Caco-2 (cell line): ENCODE results near the gene IMMP2L. TPM values are rescaled to one million over a fixed set of nuclear protein-coding genes. Genes with fewer than 3 reads are reported as not detected.

Experiments
- BruUV-seq: library from RNA; stranded (reverse); fragments of 400-500 nt; replicated peaks from 2 replicates; lab custom pipeline; 2021; lab: Mats Ljungman, UMichigan
- CTCF ChIA-PET: fragments of 300-600 bp; sonication (Branson Sonifier 250); formaldehyde crosslinking; loops from one replicate; lab custom pipeline; 2022; ENCODE audit warnings: antibody characterized with exemption; lab: Charles Lee
- POLR2A ChIA-PET: fragments of 300-600 bp; sonication (Branson Sonifier 250); formaldehyde crosslinking; loops from one replicate; lab custom pipeline; 2022; ENCODE audit warnings: antibody characterized with exemption; lab: Charles Lee
- DNase-seq, 2 experiments: peaks; one replicate each; pipeline versions ENCODE4 v3.0.0 to v3.0.0-alpha.2; 2020 to 2022
- H3K27me3 ChIP-seq: replicated peaks from 2 replicates; pipeline ENCODE4 v1.6.0; 2011; ENCODE audit warnings: low read length; ENCODE audit not compliant: control insufficient read depth, insufficient read depth
- H3K36me3 ChIP-seq: 2 replicates; pipeline ENCODE4 v1.5.1; 2011; ENCODE audit warnings: low read length; ENCODE audit not compliant: control insufficient read depth, insufficient read depth
- H3K4me1 ChIP-seq: fragments of 250-450 bp; sonication (Bioruptor Pico); 2 replicates; pipeline ENCODE4 v1.5.1; 2020; ENCODE audit warnings: mild to moderate bottlenecking
- H3K4me3 ChIP-seq: 2 replicates; pipeline ENCODE4 v1.5.1; 2011; ENCODE audit warnings: low read depth, mild to moderate bottlenecking, control low read depth, low read length
- H3K9me3 ChIP-seq: fragments of 250-450 bp; sonication (Bioruptor Pico); 2 replicates; pipeline ENCODE4 v1.5.1; 2020; ENCODE audit warnings: mild to moderate bottlenecking, moderate library complexity
- H3K27ac Mint-ChIP-seq: one replicate; pipeline ENCODE4 v1.8.0; 2022; ENCODE audit warnings: mixed read lengths; ENCODE audit not compliant: unreplicated experiment
- H3K27me3 Mint-ChIP-seq: one replicate; pipeline ENCODE4 v1.8.0; 2022; ENCODE audit warnings: mixed read lengths; ENCODE audit not compliant: insufficient read depth, unreplicated experiment
- H3K36me3 Mint-ChIP-seq: one replicate; pipeline ENCODE4 v1.8.0; 2022; ENCODE audit warnings: mild to moderate bottlenecking, mixed read lengths; ENCODE audit not compliant: insufficient read depth, unreplicated experiment
- H3K4me1 Mint-ChIP-seq: one replicate; pipeline ENCODE4 v1.8.0; 2022; ENCODE audit warnings: low read depth, mixed read lengths; ENCODE audit not compliant: unreplicated experiment
- H3K4me3 Mint-ChIP-seq: one replicate; pipeline ENCODE4 v1.8.0; 2022; ENCODE audit warnings: mild to moderate bottlenecking, moderate library complexity, mixed read lengths; ENCODE audit not compliant: unreplicated experiment
- H3K9me3 Mint-ChIP-seq: one replicate; pipeline ENCODE4 v1.8.0; 2022; ENCODE audit warnings: mixed read lengths; ENCODE audit not compliant: unreplicated experiment
- intact Hi-C: fragments of 100-400 bp; cut with micrococcal nuclease; formaldehyde crosslinking; loops from one replicate; pipeline ENCODE4 v1.10.0; 2022; ENCODE audit not compliant: unreplicated experiment
- total RNA-seq: library from RNA; stranded (reverse); gene quantifications from 2 replicates; pipeline ENCODE4 v1.2.3, GENCODE V29; 2022
- TF ChIP-seq, protein P1 (sequence below), 2 experiments: fragments of 200-600 bp in 1 of 2; IDR thresholded peaks; 1 replicate in 1 of 2; 2 replicates in 1 of 2; pipeline versions ENCODE4 v1.5.1 to v1.8.0; 2011 to 2022; ENCODE audit warnings: antibody characterized with exemption in 1 of 2, control low read depth in 1 of 2, inconsistent platforms in 1 of 2, low read depth in 1 of 2, low read length in 1 of 2, mild to moderate bottlenecking in 1 of 2, moderate library complexity in 1 of 2; ENCODE audit not compliant: insufficient read depth in 1 of 2, severe bottlenecking in 1 of 2, unreplicated experiment in 1 of 2

IMMP2L gene
- total RNA-seq, 1 experiment from 2014 or later, result 9.5 TPM

DNA sequence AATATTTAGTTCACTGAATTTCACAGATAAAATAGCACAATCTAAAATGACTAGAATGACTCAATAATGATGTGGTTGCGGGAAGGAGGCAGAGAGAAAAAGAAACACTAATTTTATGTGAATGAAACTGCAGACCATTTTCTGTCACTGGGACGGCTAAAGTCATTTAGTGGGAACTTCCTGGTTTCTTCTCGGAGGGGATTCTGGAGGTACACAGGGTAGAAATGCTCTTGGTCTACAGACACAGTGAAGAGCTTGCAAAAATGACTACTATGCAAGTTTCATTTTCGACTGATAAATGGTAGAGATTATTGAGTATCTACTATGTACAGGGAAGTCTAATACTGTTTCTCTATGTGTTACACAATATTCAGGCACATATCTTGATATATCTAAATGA is 534.9 kb downstream of the IMMP2L start:
- POLR2A ChIA-PET, result no interaction called here
- H3K27ac Mint-ChIP-seq, result no peak overlapping the region

DNA sequence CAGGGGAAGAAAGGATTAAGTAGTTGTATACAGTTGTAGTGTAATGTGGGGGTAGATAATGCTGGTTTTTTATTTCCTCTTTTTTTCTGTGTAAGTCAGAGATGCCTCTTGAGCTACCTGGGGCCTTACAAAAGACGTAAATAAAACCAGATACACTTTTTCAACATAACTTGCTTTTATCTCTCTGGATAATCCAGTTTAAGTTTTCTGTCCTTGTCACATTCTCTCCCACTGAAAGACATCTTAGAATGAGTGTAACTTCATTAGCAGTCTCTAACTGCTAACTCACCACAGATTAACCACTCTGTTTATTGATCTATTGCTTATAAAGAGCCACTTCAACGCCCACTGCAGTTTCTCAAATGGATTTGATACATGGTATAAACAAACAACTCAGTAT is 535.5 kb downstream of the IMMP2L start:
- Histone ChIP-seq H3K4me1 (peaks cover 10% of the 10 kb centered on the region), H3K36me3 (no peaks in the 10 kb centered on the region), H3K4me3 (no peak overlapping the region), H3K27me3 (no peaks in the 10 kb centered on the region), H3K9me3 (no peaks in the 10 kb centered on the region)
- Mint-ChIP-seq H3K27me3 (no peaks in the 10 kb centered on the region), H3K36me3 (no peaks in the 10 kb centered on the region), H3K4me3 (no peak overlapping the region), H3K4me1 (peaks cover 11% of the 10 kb centered on the region), H3K27ac (no peak overlapping the region), H3K9me3 (no peaks in the 10 kb centered on the region)
- TF ChIP-seq, protein P1, sequence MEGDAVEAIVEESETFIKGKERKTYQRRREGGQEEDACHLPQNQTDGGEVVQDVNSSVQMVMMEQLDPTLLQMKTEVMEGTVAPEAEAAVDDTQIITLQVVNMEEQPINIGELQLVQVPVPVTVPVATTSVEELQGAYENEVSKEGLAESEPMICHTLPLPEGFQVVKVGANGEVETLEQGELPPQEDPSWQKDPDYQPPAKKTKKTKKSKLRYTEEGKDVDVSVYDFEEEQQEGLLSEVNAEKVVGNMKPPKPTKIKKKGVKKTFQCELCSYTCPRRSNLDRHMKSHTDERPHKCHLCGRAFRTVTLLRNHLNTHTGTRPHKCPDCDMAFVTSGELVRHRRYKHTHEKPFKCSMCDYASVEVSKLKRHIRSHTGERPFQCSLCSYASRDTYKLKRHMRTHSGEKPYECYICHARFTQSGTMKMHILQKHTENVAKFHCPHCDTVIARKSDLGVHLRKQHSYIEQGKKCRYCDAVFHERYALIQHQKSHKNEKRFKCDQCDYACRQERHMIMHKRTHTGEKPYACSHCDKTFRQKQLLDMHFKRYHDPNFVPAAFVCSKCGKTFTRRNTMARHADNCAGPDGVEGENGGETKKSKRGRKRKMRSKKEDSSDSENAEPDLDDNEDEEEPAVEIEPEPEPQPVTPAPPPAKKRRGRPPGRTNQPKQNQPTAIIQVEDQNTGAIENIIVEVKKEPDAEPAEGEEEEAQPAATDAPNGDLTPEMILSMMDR (IDR thresholded peaks at IDR 0.05; ENCODE audit: insufficient read depth in 1 of 2, low read depth in 1 of 2, low read length in 1 of 2, severe bottlenecking in 1 of 2, unreplicated experiment in 1 of 2), result no peak
- ChIA-PET POLR2A (no interaction called here), CTCF (no interaction called here)
- no peak for DNase-seq
- intact Hi-C loops, result no loop called here
- BruUV-seq, result no TSS peak

More for the DNA sequence above, 534.9 kb downstream of the IMMP2L start:
- no peak overlapping the region for H3K4me3 Mint-ChIP-seq
- Histone ChIP-seq H3K4me3 (no peak overlapping the region), H3K9me3 (no peaks in the 10 kb centered on the region), H3K36me3 (no peaks in the 10 kb centered on the region), H3K4me1 (peaks cover 10% of the 10 kb centered on the region), H3K27me3 (no peaks in the 10 kb centered on the region)
- no peaks in the 10 kb centered on the region for H3K36me3 Mint-ChIP-seq
- TF ChIP-seq, protein P1 (IDR thresholded peaks at IDR 0.05; ENCODE audit: insufficient read depth in 1 of 2, low read depth in 1 of 2, low read length in 1 of 2, severe bottlenecking in 1 of 2, unreplicated experiment in 1 of 2), result no peak
- no peak for DNase-seq
- no TSS peak for BruUV-seq
- CTCF ChIA-PET, result no interaction called here
- H3K9me3 Mint-ChIP-seq, result no peaks in the 10 kb centered on the region
- H3K27me3 Mint-ChIP-seq, result no peaks in the 10 kb centered on the region
- H3K4me1 Mint-ChIP-seq, result peaks cover 11% of the 10 kb centered on the region
- intact Hi-C loops, result no loop called here

DNA sequence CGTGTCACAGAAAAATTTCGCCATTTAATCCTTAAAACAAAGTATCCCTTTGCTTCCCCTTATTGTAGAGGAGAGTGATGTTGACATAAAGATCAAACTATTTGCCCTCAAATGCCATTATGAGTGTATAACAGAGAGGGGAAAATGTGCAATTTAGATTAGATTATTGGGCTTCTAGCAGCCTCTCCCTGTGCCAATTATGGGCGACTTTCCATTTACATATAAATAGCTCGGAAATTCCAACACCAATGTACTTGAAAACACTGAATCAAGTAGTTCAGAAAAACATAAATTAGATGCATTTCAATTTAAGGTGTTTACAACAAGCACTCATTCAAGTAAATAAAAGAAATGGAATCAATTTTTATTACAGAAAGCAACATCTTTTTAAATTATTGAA is 535.9 kb downstream of the IMMP2L start:
- H3K27me3 ChIP-seq, result no peaks in the 10 kb centered on the region
- no peaks in the 10 kb centered on the region for H3K9me3 Mint-ChIP-seq
- BruUV-seq, result no TSS peak
- peaks cover 10% of the 10 kb centered on the region for H3K4me1 ChIP-seq
- H3K4me3 Mint-ChIP-seq, result no peak overlapping the region
- ChIA-PET POLR2A (interaction anchor here (0.6 kb wide), 1 partner anchor 138 kb away, joined by 3 read pairs; no protein-coding TSS in a partner anchor), CTCF (no interaction called here)
- H3K27ac Mint-ChIP-seq, result peak overlapping the region; percentile 42
- H3K4me1 Mint-ChIP-seq, result peaks cover 11% of the 10 kb centered on the region
- no peak overlapping the region for H3K4me3 ChIP-seq
- no peak for DNase-seq
- no peaks in the 10 kb centered on the region for H3K36me3 ChIP-seq
- H3K27me3 Mint-ChIP-seq, result no peaks in the 10 kb centered on the region
- TF ChIP-seq, protein P1 (IDR thresholded peaks at IDR 0.05; ENCODE audit: insufficient read depth in 1 of 2, low read depth in 1 of 2, low read length in 1 of 2, severe bottlenecking in 1 of 2, unreplicated experiment in 1 of 2), result no peak
- intact Hi-C loops, result no loop called here
- H3K36me3 Mint-ChIP-seq, result no peaks in the 10 kb centered on the region
- H3K9me3 ChIP-seq, result no peaks in the 10 kb centered on the region
